Pancreas (tissue), 10 donors: ENCODE measurements around the gene LIMD2. TPM values are rescaled to one million over a fixed set of nuclear protein-coding genes. Genes with fewer than 3 reads are reported as not detected.

Source experiments
- ATAC-seq, 4 donors: fragments of 200-7000 bp; cut with Tn5 transposase; one replicate each; pipeline versions ENCODE4 v1.8.0 to v1.9.1; 2020; ENCODE audit warnings: mild to moderate bottlenecking in 4 of 4, moderate library complexity in 4 of 4
- DNase-seq, 6 donors: peaks; one replicate each; pipeline ENCODE4 v3.0.0-alpha.2; 2020
- FAIRE-seq: peaks from 2 replicates; lab custom pipeline; 2012; peaks lifted over from hg19 to GRCh38; lab: Jason Lieb, UNC
- H3K27ac ChIP-seq, 4 donors: fragments of 200-600 bp; sonication (generic); 1 replicate in 3 of 4; 2 replicates in 1 of 4; pipeline versions ENCODE4 v1.5.0 to v1.8.0; 2020
- H3K27me3 ChIP-seq, 4 donors: fragments of 200-600 bp; one replicate each; pipeline ENCODE4 v1.8.0; 2021
- H3K36me3 ChIP-seq, 3 donors: fragments of 200-600 bp; sonication (generic) in 1 of 3; one replicate each; pipeline versions ENCODE4 v1.5.0 to v1.8.0; 2020 to 2021
- H3K4me1 ChIP-seq, 3 donors: fragments of 200-600 bp; one replicate each; pipeline ENCODE4 v1.8.0; 2021
- H3K4me3 ChIP-seq, 4 donors: fragments of 200-600 bp; sonication (generic) in 2 of 4; one replicate each; pipeline versions ENCODE4 v1.5.0 to v1.8.0; 2020 to 2021
- H3K9me3 ChIP-seq, 4 donors: fragments of 200-600 bp; one replicate each; pipeline ENCODE4 v1.8.0; 2021
- CTCF ChIP-seq, 4 donors: fragments of 200-600 bp; sonication (generic) in 3 of 4; IDR thresholded peaks; one replicate each; pipeline versions ENCODE4 v1.5.0 to v1.8.0; 2021; ENCODE audit warnings: antibody characterized with exemption in 4 of 4
- WGBS, 2 donors: extraction: QIAGEN DNeasy Blood & Tissue Kit; methylation state at CpG; one replicate each; pipeline ENCODE4 v1.1.7; 2013; 5-methylcytosine and 5-hydroxymethylcytosine counted together
- intact Hi-C, 3 donors: fragments of 100-400 bp; cut with DNase I; formaldehyde crosslinking; loops; one replicate each; pipeline versions ENCODE4 v1.11.1 to v1.14.2; 2022
- polyA plus RNA-seq, 2 donors: library from polyadenylated mRNA; stranded (reverse); fragments of 200-250 nt; gene quantifications; one replicate each; pipeline ENCODE4 v1.2.3, GENCODE V29; 2013
- total RNA-seq, 6 donors: library from RNA; stranded (reverse); fragmentation: NEBNext Ultra II Directional in 4 of 6; extraction: Animal tissue kit (Norgen Biotek cat#: 25700) in 4 of 6; gene quantifications; one replicate each; pipeline versions ENCODE4 v1.2.1 to v1.2.4, GENCODE V29; 2021 to 2023
- donor health status: healthy with polysubstance abuse.
- donor health status: DM: no; HTN: no; CAD: no; lungs with moderate emphysema.
- donor health status: DM: no; HTN: no; CAD: no.
- donor health status: control.
- donor health status: control.
- donor health status: Bipolar disorder and iron deficiency.
- donor health status: DM: yes; HTN: yes; CAD: no.
- donor health status: DM: no; HTN: no; CAD: no.
- donor health status: DM: no; HTN: no; CAD: no.
- donor health status: DM: yes; HTN: yes; CAD: no.

LIMD2 gene
- total and polyA plus RNA-seq, 8 donors, result 1.4 to 16.6 (median 5.7) TPM

- WGBS, 2 donors, result 86 to 92% methylated on average over 6 of the region's 6 CpGs
- intact Hi-C loops, result no loop called here
- ATAC-seq (no peak), DNase-seq (no peak), FAIRE-seq (no peak)
- H3K9me3 ChIP-seq, result no peaks in the 10 kb centered on the region
- H3K4me1 ChIP-seq, result no peaks in the 10 kb centered on the region
- H3K4me3 ChIP-seq, result no peak overlapping the region
- no peak for TF ChIP-seq CTCF (IDR thresholded peaks at IDR 0.05)
- H3K27me3 ChIP-seq, result no peaks in the 10 kb centered on the region
- no peak overlapping the region for H3K27ac ChIP-seq
- H3K36me3 ChIP-seq, result peaks cover 0 to 19% (median 17%) of the 10 kb centered on the region in 3 donors
These were observed 4.0 kb downstream of the LIMD2 start for GRCh38 chr17:63695889-63696288.

- no peaks in the 10 kb centered on the region for H3K9me3 ChIP-seq
- no peak for ATAC-seq
- no peaks in the 10 kb centered on the region for H3K27me3 ChIP-seq
- DNase-seq, result no peak
- peaks cover 2 to 26% (median 23%) of the 10 kb centered on the region in 3 donors for H3K36me3 ChIP-seq
- no peak for FAIRE-seq
- no peak for TF ChIP-seq CTCF (IDR thresholded peaks at IDR 0.05)
- no peak overlapping the region for H3K27ac ChIP-seq
- intact Hi-C loops, result no loop called here
- no peak overlapping the region for H3K4me3 ChIP-seq
- WGBS, 2 donors, result 86 to 91% methylated on average over 15 of the region's 15 CpGs
- H3K4me1 ChIP-seq, result no peaks in the 10 kb centered on the region
These were observed 4.8 kb downstream of the LIMD2 start for GRCh38 chr17:63694950-63695773.

GRCh38 chr17:63694229-63694949 lies 5.5 kb downstream of the LIMD2 start:
- TF ChIP-seq CTCF (IDR thresholded peaks at IDR 0.05), result no peak
- H3K27me3 ChIP-seq, result no peaks in the 10 kb centered on the region
- H3K27ac ChIP-seq, result no peak overlapping the region
- peaks cover 4 to 34% (median 26%) of the 10 kb centered on the region in 3 donors for H3K36me3 ChIP-seq
- DNase-seq, result no peak
- 90 to 95% methylated on average over 12 of the region's 12 CpGs for WGBS, 2 donors
- H3K4me1 ChIP-seq, result no peaks in the 10 kb centered on the region
- FAIRE-seq, result no peak
- no peak overlapping the region for H3K4me3 ChIP-seq
- intact Hi-C loops, result no loop called here
- no peak for ATAC-seq
- no peaks in the 10 kb centered on the region for H3K9me3 ChIP-seq

- Histone ChIP-seq H3K27ac (no peak overlapping the region), H3K4me1 (no peaks in the 10 kb centered on the region), H3K36me3 (peaks cover 4 to 41% (median 26%) of the 10 kb centered on the region in 3 donors), H3K27me3 (no peaks in the 10 kb centered on the region), H3K9me3 (no peaks in the 10 kb centered on the region), H3K4me3 (no peak overlapping the region)
- no peak for TF ChIP-seq CTCF (IDR thresholded peaks at IDR 0.05)
- 89 to 93% methylated on average over 18 of the region's 18 CpGs for WGBS, 2 donors
- intact Hi-C loops, result no loop called here
- DNase-seq (peak in 1 of 6 donors; percentile 73), FAIRE-seq (no peak), ATAC-seq (no peak)
These were observed 6.4 kb downstream of the LIMD2 start for GRCh38 chr17:63693411-63694113.
